ENCODE measurements around the gene RUFY3. TPM values are rescaled to one million over a fixed set of nuclear protein-coding genes. Genes with fewer than 3 reads are reported as not detected.
A peak's percentile ranks its signal among the peaks of the same experiment; 100 is the strongest.

RUFY3 gene
- total and polyA plus RNA-seq, 9 of the 15 experiments (the other 6 are each of a cell fraction or from before 2014, with no cell fraction given) = 4.2 to 31.1 (median 21.5) TPM

DNA sequence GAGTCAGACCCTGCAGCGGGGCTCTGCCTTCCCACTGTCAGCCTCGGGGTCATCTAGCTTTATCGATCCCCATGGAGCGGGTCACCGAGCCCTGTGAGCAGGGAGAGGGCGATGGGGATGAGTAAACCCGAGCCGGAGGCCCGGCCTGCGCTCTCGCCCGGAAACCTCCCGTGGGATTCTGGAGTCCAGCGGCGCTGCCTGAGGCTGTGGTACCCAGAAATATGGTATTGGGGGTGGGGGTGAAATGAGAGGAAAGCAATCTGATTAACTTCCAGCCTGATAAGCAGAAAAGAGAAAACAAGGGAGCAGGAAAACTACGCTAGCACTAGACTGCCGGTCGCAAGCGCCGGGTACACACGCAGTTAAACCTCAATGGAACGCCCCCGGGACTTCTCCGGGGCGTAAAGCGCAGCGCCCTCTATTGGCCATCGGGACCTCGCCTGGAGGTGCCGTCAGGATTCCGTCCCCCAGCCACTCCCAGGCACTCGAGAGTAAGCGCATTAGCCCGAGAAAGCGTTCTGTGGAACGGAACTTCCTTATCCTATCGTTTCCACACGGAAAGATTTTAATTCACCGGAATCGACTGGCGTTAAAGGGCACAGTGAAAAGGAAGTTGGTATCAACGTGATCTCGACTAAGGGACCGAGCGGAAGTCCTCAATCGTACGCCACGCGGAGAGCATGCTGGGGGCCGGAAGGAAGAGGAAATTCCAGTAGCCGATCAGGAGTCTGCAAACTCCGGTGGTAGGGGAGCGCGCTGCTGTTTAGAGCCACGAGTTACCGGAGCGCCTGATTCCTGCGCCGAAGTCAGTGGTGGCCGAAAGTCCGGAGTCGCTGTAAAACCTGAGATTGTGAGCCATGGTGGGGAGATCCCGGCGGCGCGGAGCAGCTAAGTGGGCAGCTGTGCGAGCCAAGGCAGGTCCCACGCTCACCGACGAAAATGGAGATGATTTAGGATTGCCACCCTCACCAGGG is 33.7 kb upstream of the RUFY3 start, which contains the start of gene UTP3 (continued):
- TF ChIP-seq SNIP1 (IDR thresholded peaks at IDR 0.05; ENCODE audit: low read depth) (no peak), MYC (IDR thresholded peaks at IDR 0.05; ENCODE audit: low read depth, low read length) (peak; percentile 97), MYC (CRISPR knock-in tag; IDR thresholded peaks at IDR 0.05; ENCODE audit: borderline replicate concordance, low read depth) (peak; percentile 54; the same call in 1 of the 2 replicates), ZNF253 (CRISPR knock-in tag; conservative IDR thresholded peaks at IDR 0.05) (no peak), ETV5 (CRISPR knock-in tag; IDR thresholded peaks at IDR 0.05; ENCODE audit: low read depth) (peak; percentile 98), LEF1 (IDR thresholded peaks at IDR 0.05) (no peak), CTBP1 (IDR thresholded peaks at IDR 0.05; ENCODE audit: borderline replicate concordance) (peak; percentile 91), MCM3 (IDR thresholded peaks at IDR 0.05) (no peak), HDAC8 (tag; IDR thresholded peaks at IDR 0.05) (no peak), C11orf30 (IDR thresholded peaks at IDR 0.05; ENCODE audit: low read depth) (peak; percentile 89), RBM34 (IDR thresholded peaks at IDR 0.05; ENCODE audit: borderline replicate concordance, insufficient read depth, low read length) (no peak)
- TF ChIP-seq, protein P1, sequence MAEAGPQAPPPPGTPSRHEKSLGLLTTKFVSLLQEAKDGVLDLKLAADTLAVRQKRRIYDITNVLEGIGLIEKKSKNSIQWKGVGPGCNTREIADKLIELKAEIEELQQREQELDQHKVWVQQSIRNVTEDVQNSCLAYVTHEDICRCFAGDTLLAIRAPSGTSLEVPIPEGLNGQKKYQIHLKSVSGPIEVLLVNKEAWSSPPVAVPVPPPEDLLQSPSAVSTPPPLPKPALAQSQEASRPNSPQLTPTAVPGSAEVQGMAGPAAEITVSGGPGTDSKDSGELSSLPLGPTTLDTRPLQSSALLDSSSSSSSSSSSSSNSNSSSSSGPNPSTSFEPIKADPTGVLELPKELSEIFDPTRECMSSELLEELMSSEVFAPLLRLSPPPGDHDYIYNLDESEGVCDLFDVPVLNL (CRISPR knock-in tag; IDR thresholded peaks at IDR 0.05; ENCODE audit: low read depth) = no peak
- TF ChIP-seq, protein P2, sequence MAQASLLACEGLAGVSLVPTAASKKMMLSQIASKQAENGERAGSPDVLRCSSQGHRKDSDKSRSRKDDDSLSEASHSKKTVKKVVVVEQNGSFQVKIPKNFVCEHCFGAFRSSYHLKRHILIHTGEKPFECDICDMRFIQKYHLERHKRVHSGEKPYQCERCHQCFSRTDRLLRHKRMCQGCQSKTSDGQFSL (CRISPR knock-in tag; IDR thresholded peaks at IDR 0.05) = 0 out of 2 replicates have a peak, but pooled peaks have one; percentile 33
- TF ChIP-seq, protein P2 (tag; IDR thresholded peaks at IDR 0.05) = 0 out of 4 replicates have a peak, but pooled peaks of 1 of the 2 experiments have one; percentile 22
- TF ChIP-seq, protein P3, sequence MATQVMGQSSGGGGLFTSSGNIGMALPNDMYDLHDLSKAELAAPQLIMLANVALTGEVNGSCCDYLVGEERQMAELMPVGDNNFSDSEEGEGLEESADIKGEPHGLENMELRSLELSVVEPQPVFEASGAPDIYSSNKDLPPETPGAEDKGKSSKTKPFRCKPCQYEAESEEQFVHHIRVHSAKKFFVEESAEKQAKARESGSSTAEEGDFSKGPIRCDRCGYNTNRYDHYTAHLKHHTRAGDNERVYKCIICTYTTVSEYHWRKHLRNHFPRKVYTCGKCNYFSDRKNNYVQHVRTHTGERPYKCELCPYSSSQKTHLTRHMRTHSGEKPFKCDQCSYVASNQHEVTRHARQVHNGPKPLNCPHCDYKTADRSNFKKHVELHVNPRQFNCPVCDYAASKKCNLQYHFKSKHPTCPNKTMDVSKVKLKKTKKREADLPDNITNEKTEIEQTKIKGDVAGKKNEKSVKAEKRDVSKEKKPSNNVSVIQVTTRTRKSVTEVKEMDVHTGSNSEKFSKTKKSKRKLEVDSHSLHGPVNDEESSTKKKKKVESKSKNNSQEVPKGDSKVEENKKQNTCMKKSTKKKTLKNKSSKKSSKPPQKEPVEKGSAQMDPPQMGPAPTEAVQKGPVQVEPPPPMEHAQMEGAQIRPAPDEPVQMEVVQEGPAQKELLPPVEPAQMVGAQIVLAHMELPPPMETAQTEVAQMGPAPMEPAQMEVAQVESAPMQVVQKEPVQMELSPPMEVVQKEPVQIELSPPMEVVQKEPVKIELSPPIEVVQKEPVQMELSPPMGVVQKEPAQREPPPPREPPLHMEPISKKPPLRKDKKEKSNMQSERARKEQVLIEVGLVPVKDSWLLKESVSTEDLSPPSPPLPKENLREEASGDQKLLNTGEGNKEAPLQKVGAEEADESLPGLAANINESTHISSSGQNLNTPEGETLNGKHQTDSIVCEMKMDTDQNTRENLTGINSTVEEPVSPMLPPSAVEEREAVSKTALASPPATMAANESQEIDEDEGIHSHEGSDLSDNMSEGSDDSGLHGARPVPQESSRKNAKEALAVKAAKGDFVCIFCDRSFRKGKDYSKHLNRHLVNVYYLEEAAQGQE (IDR thresholded peaks at IDR 0.05; ENCODE audit: borderline replicate concordance) = peak; percentile 71
- TF ChIP-seq, protein P3 (CRISPR knock-in tag; IDR thresholded peaks at IDR 0.05; ENCODE audit: low read depth) = no peak
- TF ChIP-seq, protein P4, sequence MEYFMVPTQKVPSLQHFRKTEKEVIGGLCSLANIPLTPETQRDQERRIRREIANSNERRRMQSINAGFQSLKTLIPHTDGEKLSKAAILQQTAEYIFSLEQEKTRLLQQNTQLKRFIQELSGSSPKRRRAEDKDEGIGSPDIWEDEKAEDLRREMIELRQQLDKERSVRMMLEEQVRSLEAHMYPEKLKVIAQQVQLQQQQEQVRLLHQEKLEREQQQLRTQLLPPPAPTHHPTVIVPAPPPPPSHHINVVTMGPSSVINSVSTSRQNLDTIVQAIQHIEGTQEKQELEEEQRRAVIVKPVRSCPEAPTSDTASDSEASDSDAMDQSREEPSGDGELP (CRISPR knock-in tag; IDR thresholded peaks at IDR 0.05; ENCODE audit: borderline replicate concordance) = peak; percentile 76

Measured in K562 (cell line).